RPMI8226 (cell line): ENCODE results near the gene PSMF1.

Source experiments
- DNase-seq: peaks from one replicate; pipeline ENCODE4 v3.0.0-alpha.2; 2015

PSMF1 gene

DNA sequence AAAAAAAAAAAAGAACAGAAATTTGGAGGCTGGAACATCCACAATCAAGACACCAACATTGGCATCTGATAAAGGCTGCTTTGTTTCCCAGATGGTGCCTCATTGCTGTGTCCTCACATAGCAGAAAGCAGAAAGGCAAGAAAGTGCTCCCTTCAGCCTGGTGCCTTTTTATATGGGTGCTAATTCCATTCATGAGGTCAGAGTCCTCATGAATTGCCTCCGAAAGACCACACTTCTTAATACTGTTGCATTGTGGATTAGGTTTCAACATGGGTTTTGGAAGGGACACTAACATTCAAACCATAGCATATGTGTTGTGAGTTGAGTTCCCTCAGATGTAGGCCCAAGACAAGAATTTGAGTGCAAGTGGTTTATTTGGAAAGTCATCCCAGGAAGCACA lies 76.8 kb downstream of the PSMF1 start:
- no peak for DNase-seq

DNA sequence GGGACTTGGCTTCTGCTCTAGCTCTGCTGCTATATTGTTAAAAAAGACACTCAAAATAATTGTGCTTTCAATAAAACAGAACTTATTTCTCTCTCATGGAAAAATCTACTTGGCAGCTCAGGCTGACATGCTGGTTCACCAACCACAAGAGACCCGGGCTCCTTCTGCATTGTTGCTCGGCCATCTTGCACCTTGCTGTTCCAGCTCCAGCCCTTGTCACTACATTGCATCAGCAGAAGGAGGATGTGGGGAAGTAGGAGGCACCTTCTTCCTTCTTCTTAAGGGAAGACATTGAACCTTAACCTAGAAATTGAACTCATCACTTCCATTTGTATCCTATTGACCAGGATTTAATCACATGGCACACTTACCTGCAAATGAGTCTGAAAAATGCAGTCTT lies 78.2 kb downstream of the PSMF1 start:
- DNase-seq = no peak

DNA sequence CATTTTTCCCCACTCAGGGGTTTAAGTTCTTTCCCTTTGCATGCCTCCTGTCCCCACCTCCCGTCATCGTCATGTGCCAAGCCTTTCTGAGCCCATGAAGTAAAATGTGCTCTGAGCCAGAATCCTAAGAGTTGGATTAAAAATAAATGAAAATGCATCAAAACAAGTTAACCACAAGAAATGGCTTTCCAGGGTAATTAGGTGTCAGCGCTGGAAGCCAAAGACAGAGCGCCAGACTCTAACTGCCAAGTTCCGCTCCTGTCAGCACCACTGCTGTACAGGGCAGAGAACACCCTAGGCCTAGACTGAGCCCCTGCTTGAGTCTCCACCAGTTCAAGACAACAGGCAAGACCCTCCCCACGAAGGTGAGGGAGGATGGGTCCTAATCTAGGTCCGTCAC lies 79.4 kb downstream of the PSMF1 start:
- no peak for DNase-seq

DNA sequence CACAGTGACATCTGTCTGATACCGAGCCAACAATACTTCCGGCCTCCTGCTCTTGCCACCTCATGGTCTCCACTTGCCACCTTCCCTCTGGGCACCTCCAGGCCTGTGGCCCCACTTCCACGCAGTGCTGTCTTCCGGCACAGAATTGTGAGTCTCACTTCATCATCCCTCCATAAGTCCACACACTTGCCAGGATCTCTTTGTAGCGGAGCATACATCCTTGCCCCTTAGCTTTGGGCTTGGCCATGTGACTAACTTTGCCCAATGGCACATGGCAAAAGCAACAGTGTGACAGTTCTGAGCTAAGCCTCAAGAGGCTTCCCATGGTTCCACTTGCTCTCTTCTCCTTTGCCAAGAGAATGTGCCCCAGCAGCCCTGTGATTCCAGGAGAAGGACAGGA lies 80.3 kb downstream of the PSMF1 start:
- no peak for DNase-seq

DNA sequence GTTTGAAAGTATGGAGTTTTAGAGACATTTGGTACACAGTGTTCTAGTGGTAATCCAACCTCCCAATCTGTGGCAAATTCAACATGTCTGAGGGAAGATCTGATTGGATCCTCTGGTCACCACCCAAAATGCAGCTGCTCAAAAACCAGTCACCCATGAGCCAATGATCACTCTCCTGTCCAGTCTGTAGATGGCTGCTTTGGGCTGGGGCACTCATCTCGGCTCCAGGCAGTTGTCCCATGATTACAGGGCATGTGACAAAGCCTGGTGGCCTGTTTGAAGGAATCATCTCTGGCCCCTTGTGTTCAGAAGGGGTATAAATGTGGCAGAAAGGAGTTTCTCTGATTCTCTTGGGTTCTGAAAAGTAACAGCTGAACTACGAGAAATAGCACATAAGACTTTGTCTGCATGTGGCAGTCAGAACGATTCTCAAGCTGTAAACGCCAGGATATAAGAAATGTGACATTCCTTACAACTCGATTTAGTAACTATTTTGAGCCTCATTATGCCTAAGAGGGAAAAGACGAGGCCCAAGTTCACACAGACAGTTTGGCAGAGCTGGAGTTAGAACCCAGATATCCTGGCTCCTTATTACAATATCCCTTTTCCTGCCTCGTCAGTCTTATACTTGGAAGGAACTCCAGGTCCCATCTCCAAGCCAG lies 80.9 kb downstream of the PSMF1 start:
- DNase-seq = no peak

DNA sequence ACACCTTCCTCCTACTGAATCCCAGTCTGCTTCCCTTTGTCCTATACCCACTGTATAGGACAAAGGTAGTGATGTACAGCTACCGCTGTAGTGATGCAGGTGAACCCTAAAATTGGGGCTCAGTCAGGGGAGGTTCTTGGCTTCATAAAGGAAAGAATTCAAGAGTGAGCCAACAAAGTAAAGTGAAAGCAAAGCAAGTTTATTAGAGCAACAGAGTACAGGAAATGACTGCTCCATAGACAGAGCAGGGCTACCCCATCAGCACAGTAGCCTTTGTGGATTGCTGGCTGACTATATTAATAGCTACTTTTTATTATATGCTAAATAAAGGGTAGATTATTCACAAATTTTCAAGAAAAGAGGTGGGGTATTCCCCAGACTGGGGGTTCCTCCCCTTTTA lies 81.6 kb downstream of the PSMF1 start:
- DNase-seq = no peak

DNA sequence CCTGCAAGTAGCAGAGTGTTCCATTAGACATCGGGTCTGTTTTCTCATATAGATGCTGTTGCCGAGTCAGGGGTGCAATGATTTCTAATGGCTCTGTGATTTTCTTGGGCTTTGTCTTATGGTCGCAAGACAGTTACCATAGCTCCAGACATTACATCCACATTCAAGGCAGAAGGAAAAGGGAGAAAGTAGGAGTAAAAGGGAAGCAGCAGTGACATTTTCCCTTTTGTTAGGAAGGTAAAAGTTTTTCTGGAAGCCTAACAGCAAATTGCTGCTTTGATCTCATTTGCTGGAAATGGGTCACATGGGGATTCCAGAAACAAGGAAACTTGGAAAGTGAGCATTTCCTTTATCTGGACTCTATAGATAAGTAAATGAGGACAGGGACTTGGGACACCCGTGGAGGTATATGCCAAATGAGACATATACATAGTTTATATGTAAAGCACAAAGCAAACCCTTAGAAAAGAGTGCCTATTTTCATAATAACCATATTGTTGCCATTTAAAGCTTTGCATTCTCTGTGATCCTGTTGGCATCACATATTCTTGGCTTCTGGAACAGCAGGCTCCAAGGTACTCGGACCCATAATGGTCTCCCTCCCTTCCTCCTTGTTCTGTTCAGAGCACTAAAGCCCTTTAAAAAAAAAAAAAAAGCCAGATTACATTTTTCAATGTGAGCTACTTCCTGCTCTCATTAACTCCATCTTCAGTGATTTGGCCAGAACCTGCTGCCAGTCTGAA lies 84.5 kb downstream of the PSMF1 start, which contains the start of gene C20orf202:
TSS of gene C20orf202 (plus strand) at position 693 of the 743 bp plus-strand sequence. CDS start 132 bp downstream, outside the sequence.
- no peak for DNase-seq

DNA sequence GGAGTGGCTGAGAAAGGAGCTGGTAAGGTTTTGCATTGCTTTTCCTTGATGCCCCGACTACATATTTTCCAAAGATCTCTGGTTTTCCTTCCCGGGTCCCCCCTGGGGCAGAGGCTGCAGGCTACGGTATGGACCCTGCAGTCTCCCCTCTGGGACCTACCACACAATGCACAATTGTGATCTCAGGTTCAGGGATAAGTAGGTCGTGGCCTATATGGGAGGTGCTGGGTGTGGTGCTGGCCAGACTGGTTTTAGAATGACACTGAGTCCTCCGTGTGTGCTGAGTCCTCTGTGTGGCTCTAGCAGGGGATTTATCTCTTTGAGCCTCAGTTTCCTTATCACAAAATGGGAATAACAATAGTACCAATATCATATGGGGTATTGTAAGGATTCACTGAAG lies 85.2 kb downstream of the PSMF1 start:
- DNase-seq = no peak

DNA sequence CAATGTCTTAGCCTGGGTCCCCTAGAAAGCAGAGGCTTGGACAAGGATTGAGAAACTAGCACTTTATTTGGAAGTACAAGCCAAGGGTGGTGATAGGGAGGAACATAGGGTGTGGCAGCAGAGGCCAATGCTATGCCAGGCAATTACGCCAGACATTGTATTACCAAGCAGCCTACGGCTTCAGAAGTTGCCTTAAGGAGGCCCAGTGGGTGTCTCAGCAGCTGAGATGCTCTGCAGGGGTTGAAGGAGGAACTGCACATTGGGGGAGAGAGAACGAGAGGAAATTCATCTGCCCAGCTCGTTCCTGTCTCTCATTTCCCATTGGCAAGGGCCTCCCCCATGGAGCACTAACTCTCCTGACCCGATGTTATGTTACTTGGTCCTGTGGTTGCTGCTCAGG lies 85.7 kb downstream of the PSMF1 start:
- no peak for DNase-seq

DNA sequence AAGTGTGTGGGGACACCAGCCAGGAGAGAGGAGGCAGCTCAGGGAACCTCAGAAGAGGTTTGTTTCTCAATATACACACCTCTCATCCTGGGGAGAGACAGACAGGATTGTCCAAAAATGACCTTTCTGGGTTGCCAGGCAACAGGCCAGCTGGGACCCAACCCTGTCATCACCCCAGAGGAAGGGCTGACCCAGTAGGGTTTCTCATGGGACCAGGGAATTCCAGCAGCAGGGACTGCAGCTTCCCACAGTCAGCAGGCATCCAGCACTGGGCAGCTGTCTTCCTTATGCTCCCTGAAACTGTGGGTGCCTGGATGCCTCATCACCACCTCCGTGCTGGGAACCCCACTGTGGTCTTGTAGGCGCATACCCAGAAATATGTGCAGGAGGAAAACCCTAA lies 86.2 kb downstream of the PSMF1 start:
- no peak for DNase-seq

DNA sequence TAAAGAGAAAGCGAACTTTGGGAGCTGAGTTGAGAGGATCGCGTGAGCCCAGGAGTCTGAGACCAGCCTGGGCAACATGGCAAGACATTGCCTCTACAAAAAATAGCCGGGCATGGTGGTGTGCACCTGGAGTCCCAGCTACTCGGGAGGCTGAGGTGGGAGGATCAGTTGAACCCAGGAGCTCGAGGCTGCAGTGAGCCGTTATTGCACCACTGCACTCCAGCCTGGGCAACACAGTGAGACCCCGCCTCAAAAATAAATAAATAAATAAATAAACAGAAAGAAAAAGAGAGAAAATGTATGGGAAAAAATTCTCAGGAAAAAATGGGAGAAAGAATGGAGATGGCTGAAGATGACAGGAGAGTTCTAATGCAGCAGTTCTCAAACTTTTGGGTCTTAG lies 87.4 kb downstream of the PSMF1 start:
- no peak for DNase-seq

DNA sequence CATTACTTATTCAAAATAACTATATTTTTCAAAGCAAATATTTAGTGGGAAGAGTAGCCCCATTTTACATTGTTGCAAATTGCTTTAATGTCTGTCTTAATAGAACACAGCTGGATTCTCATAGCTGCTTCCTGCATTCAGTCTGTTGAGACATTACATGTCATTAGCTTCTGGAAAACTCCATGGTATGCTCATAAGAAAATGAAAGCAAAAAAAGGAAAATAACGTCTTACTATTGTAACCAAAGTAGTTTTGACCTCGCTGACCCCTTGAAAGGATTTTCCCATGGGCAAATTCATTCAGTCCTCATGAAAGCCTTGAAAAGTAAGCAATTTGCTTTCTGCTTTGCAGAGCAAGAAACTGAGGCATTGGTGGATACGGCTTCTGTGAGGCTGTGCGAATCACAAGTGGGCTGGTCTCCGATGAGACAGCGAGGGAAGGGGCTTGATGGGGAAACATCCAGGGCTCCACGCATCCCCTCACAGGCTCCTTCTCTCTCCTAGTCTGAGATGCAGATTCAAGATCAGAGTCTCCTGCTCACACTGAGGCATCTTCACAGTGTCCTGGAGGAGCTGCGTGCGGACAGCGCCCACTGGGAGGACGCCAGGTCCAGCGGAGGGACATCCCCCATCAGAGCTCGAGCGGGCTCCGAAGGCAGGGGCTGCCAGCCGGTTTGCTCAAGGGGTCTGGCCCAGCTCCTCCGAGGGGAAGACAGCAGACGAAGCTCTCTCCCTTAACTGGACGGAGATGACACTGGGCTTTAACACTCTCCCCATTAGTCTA lies 88.2 kb downstream of the PSMF1 start:
- DNase-seq = no peak

DNA sequence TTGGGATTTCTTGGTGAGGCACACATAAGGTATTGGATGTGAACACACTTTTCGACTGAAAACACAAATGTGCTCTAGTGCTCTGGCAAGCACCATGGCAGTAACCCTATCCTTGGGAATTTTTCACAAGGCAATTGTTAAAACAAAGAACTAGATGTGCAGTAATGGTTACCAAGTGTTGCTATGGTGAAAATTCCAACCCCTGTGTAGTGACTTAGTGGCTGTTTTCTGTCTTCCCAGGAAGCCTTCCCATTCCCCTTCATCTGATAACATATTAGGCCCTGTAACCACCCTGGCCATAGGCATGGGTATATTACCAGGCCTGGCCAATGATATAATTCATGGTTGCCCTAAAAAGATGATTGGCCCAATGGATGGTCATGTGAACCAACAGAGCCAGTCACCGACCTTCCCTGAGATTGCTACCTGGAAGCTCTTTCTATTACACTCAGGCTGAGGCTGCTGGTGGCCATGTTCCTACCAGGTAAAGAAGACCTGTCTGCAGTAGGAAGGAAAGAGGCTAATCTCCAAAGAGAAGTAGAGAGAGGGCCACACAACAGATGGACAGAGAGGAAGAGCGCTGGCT lies 89.0 kb downstream of the PSMF1 start:
- no peak for DNase-seq

DNA sequence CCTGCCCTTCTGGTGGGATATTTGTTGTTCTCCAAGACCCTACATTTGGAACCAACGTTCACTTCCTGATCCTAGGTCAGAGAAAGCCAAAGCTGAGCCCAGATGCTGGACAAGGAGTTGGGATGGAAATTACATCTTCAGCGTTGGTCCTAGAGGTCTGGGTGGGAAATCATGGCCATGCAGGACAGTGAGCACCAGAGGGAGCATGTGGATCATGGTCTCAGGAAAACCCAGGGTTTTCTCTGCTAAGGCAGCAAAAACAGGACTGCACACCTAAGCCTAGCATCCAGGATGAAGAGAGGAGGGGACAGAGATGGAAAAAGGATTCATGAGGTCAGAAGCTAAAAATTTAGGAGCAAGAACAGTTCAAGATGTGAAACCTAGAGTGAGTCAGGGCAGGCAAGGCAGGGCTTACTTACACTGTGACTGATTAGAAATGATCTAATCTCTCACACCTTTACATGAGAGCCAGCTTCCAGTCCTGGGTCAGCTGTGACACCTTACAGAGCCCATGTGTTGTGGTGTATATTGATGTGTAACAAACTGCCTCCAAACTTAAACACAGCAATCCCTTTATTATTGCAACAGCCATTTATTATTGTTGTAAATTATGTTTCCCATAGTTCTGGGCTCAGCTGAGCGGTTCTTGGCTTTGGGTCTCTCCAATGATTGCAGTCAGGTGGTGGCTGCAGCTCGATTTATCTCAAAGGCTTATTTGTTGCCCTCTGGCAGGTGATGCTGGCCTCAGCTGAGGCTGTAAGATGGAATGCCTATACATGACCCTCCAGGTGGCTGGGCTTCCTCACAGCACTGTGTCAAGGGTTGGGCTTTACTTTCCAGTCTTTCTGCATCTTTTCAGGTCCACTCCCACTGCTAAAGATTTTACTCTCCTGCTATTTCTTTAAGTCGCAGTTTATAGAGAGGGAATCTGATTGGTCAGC lies 91.3 kb downstream of the PSMF1 start:
- peak; percentile 15 for DNase-seq

DNA sequence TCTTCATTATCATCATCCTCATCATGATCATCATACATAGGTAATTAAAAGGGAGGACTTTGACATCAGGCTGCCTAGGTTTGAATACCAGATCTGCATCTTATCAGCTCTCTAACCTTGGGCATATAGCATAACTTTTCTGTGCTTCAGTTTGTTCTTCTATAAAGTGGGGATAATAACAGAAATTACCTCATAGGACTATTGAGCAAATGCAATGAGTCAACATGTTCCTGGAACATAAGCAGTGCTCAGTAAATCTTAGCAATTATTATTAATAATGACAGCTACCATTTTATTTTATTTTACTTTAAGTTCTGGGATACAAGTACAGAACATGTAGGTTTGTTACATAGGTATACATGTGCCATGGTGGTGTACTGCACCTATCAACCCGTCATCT lies 92.1 kb downstream of the PSMF1 start:
- no peak for DNase-seq

DNA sequence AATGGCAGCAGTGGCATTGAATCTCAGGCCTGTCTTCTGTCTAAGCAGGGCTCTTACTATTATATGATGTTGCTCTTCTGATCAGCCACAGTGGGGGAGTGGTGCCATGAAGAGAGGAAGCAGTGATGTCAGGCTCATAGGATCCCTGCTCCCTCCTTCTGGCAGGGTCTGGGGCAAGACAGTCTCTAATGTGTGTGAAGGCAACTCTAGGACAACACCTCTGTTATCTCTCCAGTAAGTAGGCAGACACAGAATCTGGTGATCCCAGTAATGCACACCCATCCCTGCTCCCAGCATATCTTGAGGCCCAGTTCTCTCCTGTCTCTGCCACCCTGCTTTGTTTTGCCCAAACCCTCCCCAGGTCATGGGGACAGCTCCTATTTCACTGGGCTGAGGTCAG lies 93.6 kb downstream of the PSMF1 start:
- DNase-seq = no peak

DNA sequence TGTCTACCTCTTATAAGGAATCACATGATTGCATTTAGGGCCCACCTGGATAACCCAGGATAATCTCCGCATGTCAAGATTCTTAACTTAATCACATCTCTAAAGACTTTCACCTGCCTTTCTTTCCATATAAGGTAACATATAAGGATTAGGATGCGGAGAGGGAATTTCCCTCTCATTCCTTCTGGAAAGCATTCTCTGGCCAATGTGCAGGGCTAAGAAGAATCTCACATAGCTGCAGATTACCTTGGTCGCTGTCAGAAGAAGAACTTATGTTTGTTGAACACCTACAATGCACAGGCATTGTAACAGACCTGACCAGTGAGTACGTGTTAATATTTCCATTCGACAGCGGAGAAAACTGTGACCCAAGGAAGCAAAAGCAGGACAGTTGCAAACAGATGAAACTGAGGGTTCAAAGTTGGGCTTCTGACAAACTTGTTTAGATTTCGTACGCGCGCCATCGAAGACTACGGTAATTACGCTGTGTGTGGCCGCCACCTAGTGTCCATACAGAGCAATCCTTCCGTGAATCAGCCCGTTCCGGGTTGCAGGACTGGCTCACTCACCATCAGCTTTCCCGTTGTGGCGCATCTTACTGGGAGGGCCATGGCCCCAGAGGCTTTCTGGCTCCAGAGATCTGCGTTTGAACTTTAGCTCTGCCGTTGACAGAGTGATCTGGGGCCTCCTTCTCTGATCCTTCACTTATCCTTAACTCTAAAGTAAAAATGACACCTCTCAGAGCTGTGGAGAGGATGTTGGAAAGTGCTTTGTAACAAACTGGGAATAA lies 94.4 kb downstream of the PSMF1 start:
- peak; percentile 79 for DNase-seq

DNA sequence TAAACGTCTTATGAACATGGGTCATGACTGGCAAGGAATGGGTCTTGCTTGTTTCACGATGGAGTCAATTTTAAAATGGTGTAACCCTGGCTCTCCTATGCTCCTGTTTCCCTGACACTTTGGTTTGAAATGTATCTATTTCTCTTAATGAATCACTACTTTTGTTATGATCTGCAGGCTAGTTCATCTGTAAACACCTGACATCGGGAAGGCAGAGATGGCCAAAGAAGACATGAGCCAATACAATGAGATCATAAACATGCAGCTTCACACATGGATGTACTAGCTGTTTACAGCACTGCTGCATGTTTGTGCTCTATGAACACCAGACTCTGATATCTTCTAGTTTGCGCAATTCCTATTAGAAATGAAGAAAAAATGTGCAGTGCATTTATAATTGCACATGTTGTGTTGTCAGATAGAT lies 96.4 kb downstream of the PSMF1 start:
- no peak for DNase-seq

DNA sequence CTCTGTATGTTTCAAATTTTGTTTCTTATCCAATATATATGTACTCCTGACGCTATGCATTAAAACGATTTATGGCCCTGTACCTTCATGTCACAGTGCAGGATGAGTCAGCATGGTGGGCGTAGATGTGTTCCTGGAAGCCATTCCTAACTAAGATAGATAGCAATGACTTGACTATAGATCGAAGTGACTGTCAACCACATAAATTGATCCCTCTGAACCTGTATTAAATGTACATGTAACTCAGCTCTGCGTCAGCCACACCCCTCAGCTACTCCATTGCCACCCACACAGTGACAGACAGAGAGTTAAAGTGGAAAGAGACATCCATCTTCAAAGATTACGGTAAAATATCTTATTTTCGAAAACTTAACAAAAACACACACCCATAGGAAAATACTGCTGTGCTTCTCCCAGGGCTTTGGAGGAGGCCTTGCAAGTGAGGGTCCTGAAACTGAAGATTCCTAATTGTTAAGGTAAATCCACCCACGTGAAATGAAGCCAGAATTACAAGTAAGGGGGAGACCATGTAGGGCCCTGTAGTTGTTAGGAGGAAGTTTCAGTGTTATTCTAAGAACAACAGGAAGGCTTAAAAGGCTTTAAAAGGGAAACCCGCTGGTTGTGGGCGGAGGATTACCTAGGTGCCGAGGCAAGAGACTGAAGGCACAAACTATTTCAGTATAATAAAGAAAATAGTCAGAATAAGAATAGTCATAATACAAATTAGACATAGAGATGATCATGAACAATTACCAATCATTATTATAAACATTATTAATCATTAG lies 97.2 kb downstream of the PSMF1 start:
- no peak for DNase-seq
